VCaP (cell line): ENCODE measurements around the gene ADH5.
"Not testable (repeated sequence)": the region's sequence is repeated elsewhere in the genome, so short reads cannot be mapped to it uniquely, and the experiment has no call there.

Experiments used
- H3K27ac ChIP-seq: fragments of 450-650 bp; 2 replicates; pipeline ENCODE4 v1.5.1; 2017
- CTCF ChIP-seq: fragments of 450-650 bp; conservative IDR thresholded peaks from 2 replicates; pipeline ENCODE4 v1.5.1; 2017; ENCODE audit warnings: mild to moderate bottlenecking, moderate library complexity

Gene ADH5

GRCh38 chr4:99067617-99068016 lies 21.0 kb downstream of the ADH5 start:
- no peak for TF ChIP-seq CTCF
- H3K27ac ChIP-seq, result no peak overlapping the region

GRCh38 chr4:99065521-99065920 lies 23.1 kb downstream of the ADH5 start:
- not testable (repeated sequence) for H3K27ac ChIP-seq

GRCh38 chr4:99062120-99062519 lies 26.5 kb downstream of the ADH5 start:
- no peak for TF ChIP-seq CTCF
- H3K27ac ChIP-seq, result no peak overlapping the region

GRCh38 chr4:99061048-99061700 lies 27.4 kb downstream of the ADH5 start:
- no peak overlapping the region for H3K27ac ChIP-seq
- TF ChIP-seq CTCF, result no peak

GRCh38 chr4:99059550-99059949 lies 29.0 kb downstream of the ADH5 start:
- no peak overlapping the region for H3K27ac ChIP-seq
- no peak for TF ChIP-seq CTCF

- no peak for TF ChIP-seq CTCF
- no peak overlapping the region for H3K27ac ChIP-seq
Observed at GRCh38 chr4:99058228-99058627, 30.4 kb downstream of the ADH5 start.

- no peak for TF ChIP-seq CTCF
- H3K27ac ChIP-seq, result no peak overlapping the region
Observed at GRCh38 chr4:99054428-99054994, 34.1 kb downstream of the ADH5 start.

GRCh38 chr4:99052902-99053301 lies 35.7 kb downstream of the ADH5 start:
- no peak for TF ChIP-seq CTCF
- H3K27ac ChIP-seq, result no peak overlapping the region
